Breast epithelium (tissue), 4 donors: ENCODE measurements around the gene CD209. TPM values are rescaled to one million over a fixed set of nuclear protein-coding genes. Genes with fewer than 3 reads are reported as not detected.

Source experiments
- DNase-seq, 2 donors: peaks; one replicate each; pipeline ENCODE4 v3.0.0-alpha.2; 2019; ENCODE audit warnings: low spot score in 2 of 2
- H3K27ac ChIP-seq, 2 donors: fragments of 200-600 bp; sonication (generic) in 1 of 2; one replicate each; pipeline ENCODE4 v1.5.1; 2016 to 2019; ENCODE audit warnings: mild to moderate bottlenecking in 1 of 2
- H3K27me3 ChIP-seq, 2 donors: fragments of 200-600 bp; sonication (generic) in 1 of 2; one replicate each; pipeline versions ENCODE4 v1.5.1 to v1.6.0; 2017 to 2019; ENCODE audit warnings: control low read depth in 1 of 2, mild to moderate bottlenecking in 1 of 2
- H3K36me3 ChIP-seq: fragments of 200-600 bp; one replicate; pipeline ENCODE4 v1.5.1; 2019
- H3K4me1 ChIP-seq, 2 donors: fragments of 200-600 bp; sonication (generic); one replicate each; pipeline ENCODE4 v1.5.1; 2016 to 2019; ENCODE audit warnings: control low read depth in 1 of 2
- H3K4me3 ChIP-seq, 3 donors: fragments of 200-600 bp; sonication (generic); 1 replicate in 2 of 3; 2 replicates in 1 of 3; pipeline ENCODE4 v1.5.1; 2016 to 2019; ENCODE audit warnings: mild to moderate bottlenecking in 3 of 3, moderate library complexity in 2 of 3
- H3K9me3 ChIP-seq, 2 donors: fragments of 200-600 bp; sonication (generic) in 1 of 2; one replicate each; pipeline ENCODE4 v1.5.1; 2016 to 2019; ENCODE audit warnings: control low read depth in 1 of 2
- CTCF ChIP-seq, 3 donors: fragments of 450-650 bp; IDR thresholded peaks; one replicate each; pipeline ENCODE4 v1.5.1; 2016 to 2017; ENCODE audit warnings: antibody characterized with exemption in 3 of 3, mild to moderate bottlenecking in 3 of 3, moderate library complexity in 3 of 3
- POLR2A ChIP-seq: fragments of 450-650 bp; IDR thresholded peaks from one replicate; pipeline ENCODE4 v1.6.1; 2016; ENCODE audit warnings: antibody characterized with exemption, mild to moderate bottlenecking, moderate library complexity
- POLR2AphosphoS5 ChIP-seq, 3 donors: sonication (generic); formaldehyde crosslinking; IDR thresholded peaks; one replicate each; pipeline ENCODE4 v1.6.1; 2017; ENCODE audit warnings: antibody characterized with exemption in 3 of 3
- intact Hi-C: fragments of 100-400 bp; cut with DNase I; formaldehyde crosslinking; loops from one replicate; pipeline ENCODE4 v1.15.1; 2023; ENCODE audit warnings: low total_unique reads
- total RNA-seq, 3 donors: library from RNA; depleted of rRNA; stranded (reverse); fragments of >200 nt; gene quantifications; one replicate each; pipeline ENCODE4 v1.1.0, GENCODE V29; 2016

CD209 gene
- total RNA-seq, 3 donors from 2014 or later, result 2.3 to 9.8 (median 2.6) TPM

GRCh38 chr19:7762719-7763293 lies 15.5 kb upstream of the CD209 start, which contains the start of gene CLEC4M:
Gene CLEC4M (plus strand): TSS chr19:7763243. CDS start chr19:7763267, 24 bp downstream.
- Histone ChIP-seq H3K27ac (no peak within 1 kb of the TSS), H3K27me3 (peaks cover 0 to 14% of the 10 kb centered on the region in 2 donors), H3K36me3 (no peaks in the 10 kb centered on the region), H3K9me3 (peaks cover 21 to 23% of the 10 kb centered on the region in 2 donors), H3K4me3 (no peak within 1 kb of the TSS), H3K4me1 (no peaks in the 10 kb centered on the region)
- no peak for DNase-seq
- no peak for TF ChIP-seq POLR2AphosphoS5 (IDR thresholded peaks at IDR 0.05)
- TF ChIP-seq POLR2A, result no peak
- no peak for TF ChIP-seq CTCF (IDR thresholded peaks at IDR 0.05)
- intact Hi-C loops, result no loop called here

DNA sequence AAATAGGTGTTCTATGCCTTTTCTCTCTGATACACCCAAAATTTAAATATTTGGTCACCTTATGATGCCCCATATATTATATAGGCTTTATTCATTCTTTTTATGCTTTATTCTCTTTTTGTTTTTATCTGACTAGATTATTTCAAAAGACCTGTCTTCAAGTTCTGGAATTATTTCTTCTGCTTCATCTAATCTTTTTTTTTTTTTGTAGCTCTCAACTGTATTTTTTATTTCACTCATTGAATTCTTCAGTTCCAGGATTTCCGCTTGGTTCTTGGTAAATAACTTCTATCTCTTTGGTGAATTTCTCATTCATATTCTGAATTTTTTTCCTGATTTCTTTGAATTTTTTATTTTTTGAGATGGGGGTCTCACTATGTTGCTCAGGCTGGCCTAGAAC lies 11.8 kb upstream of the CD209 start:
- Histone ChIP-seq H3K36me3 (no peaks in the 10 kb centered on the region), H3K4me1 (no peaks in the 10 kb centered on the region)
- intact Hi-C loops, result no loop called here

GRCh38 chr19:7757358-7757757 lies 10.0 kb upstream of the CD209 start:
- Histone ChIP-seq H3K27me3 (peaks cover 0 to 2% of the 10 kb centered on the region in 2 donors), H3K4me3 (no peak overlapping the region), H3K9me3 (peaks cover 35 to 41% of the 10 kb centered on the region in 2 donors), H3K4me1 (no peaks in the 10 kb centered on the region), H3K27ac (no peak overlapping the region), H3K36me3 (no peaks in the 10 kb centered on the region)
- DNase-seq, result no peak
- TF ChIP-seq POLR2AphosphoS5 (IDR thresholded peaks at IDR 0.05), result no peak
- no peak for TF ChIP-seq CTCF (IDR thresholded peaks at IDR 0.05)
- no peak for TF ChIP-seq POLR2A
- intact Hi-C loops, result no loop called here

More for the DNA sequence above, 11.8 kb upstream of the CD209 start:
- H3K27me3 ChIP-seq, result no peaks in the 10 kb centered on the region
- H3K4me3 ChIP-seq, result no peak overlapping the region
- TF ChIP-seq POLR2A, result no peak
- no peak for TF ChIP-seq CTCF (IDR thresholded peaks at IDR 0.05)
- TF ChIP-seq POLR2AphosphoS5 (IDR thresholded peaks at IDR 0.05), result no peak
- no peak for DNase-seq
- no peak overlapping the region for H3K27ac ChIP-seq
- peaks cover 35 to 41% of the 10 kb centered on the region in 2 donors for H3K9me3 ChIP-seq

GRCh38 chr19:7756258-7756657 lies 8.9 kb upstream of the CD209 start:
- DNase-seq, result no peak
- peaks cover 35 to 41% of the 10 kb centered on the region in 2 donors for H3K9me3 ChIP-seq
- no peak overlapping the region for H3K27ac ChIP-seq
- no peaks in the 10 kb centered on the region for H3K4me1 ChIP-seq
- peaks cover 0 to 5% of the 10 kb centered on the region in 2 donors for H3K27me3 ChIP-seq
- H3K36me3 ChIP-seq, result no peaks in the 10 kb centered on the region
- H3K4me3 ChIP-seq, result no peak overlapping the region
- TF ChIP-seq POLR2AphosphoS5 (IDR thresholded peaks at IDR 0.05), result no peak
- TF ChIP-seq CTCF (IDR thresholded peaks at IDR 0.05), result no peak
- no peak for TF ChIP-seq POLR2A
- intact Hi-C loops, result no loop called here

- H3K27me3 ChIP-seq, result peaks cover 0 to 31% of the 10 kb centered on the region in 2 donors
- H3K36me3 ChIP-seq, result no peaks in the 10 kb centered on the region
- H3K27ac ChIP-seq, result no peak overlapping the region
- intact Hi-C loops, result no loop called here
- no peak overlapping the region for H3K4me3 ChIP-seq
- DNase-seq, result no peak
- peaks cover 1 to 2% of the 10 kb centered on the region in 2 donors for H3K9me3 ChIP-seq
- no peaks in the 10 kb centered on the region for H3K4me1 ChIP-seq
- TF ChIP-seq CTCF (IDR thresholded peaks at IDR 0.05) (no peak), POLR2AphosphoS5 (IDR thresholded peaks at IDR 0.05) (no peak), POLR2A (no peak)
Observed at GRCh38 chr19:7751157-7751783, 3.9 kb upstream of the CD209 start.
